H1 (cell line): ENCODE measurements around the gene HJURP. TPM values are rescaled to one million over a fixed set of nuclear protein-coding genes. Genes with fewer than 3 reads are reported as not detected.

Source experiments
- ASH2L ChIP-seq: fragments of 200-600, 300-600 bp; sonication (generic); IDR thresholded peaks from one replicate; pipeline ENCODE4 v1.7.1; 2017; ENCODE audit warnings: low read length
- BACH1 ChIP-seq: IDR thresholded peaks from 2 replicates; pipeline ENCODE4 v1.6.1; 2012; ENCODE audit warnings: low read length, improper control_type of control experiment
- BRCA1 ChIP-seq: IDR thresholded peaks from 2 replicates; pipeline ENCODE4 v1.6.1; 2012; ENCODE audit warnings: low read depth, low read length, improper control_type of control experiment
- CHD1 ChIP-seq: IDR thresholded peaks from 2 replicates; pipeline ENCODE4 v1.6.1; 2012; ENCODE audit warnings: low read depth, low read length, improper control_type of control experiment
- CHD2 ChIP-seq: IDR thresholded peaks from 2 replicates; pipeline ENCODE4 v1.6.1; 2012; ENCODE audit warnings: low read length, improper control_type of control experiment
- EP300 ChIP-seq, 2 experiments: IDR thresholded peaks; 1 replicate in 1 of 2; 2 replicates in 1 of 2; pipeline ENCODE4 v1.6.1; 2011 to 2012; ENCODE audit warnings: low read depth in 2 of 2, low read length in 2 of 2, mild to moderate bottlenecking in 2 of 2, borderline replicate concordance in 1 of 2, inconsistent platforms in 1 of 2, moderate library complexity in 1 of 2
- JUN ChIP-seq: IDR thresholded peaks from 2 replicates; pipeline ENCODE4 v1.6.1; 2011; ENCODE audit warnings: low read depth, mild to moderate bottlenecking, improper control_type of control experiment, low read length
- JUND ChIP-seq: IDR thresholded peaks from 2 replicates; pipeline ENCODE4 v1.6.1; 2011; ENCODE audit warnings: mild to moderate bottlenecking, improper control_type of control experiment, low read length
- KDM5A ChIP-seq: fragments of 200-600 bp; IDR thresholded peaks from 2 replicates; pipeline ENCODE4 v1.7.1; 2012; ENCODE audit warnings: mild to moderate bottlenecking, low read length, inconsistent platforms, mixed read lengths
- MAFK ChIP-seq: IDR thresholded peaks from 2 replicates; pipeline ENCODE4 v1.6.1; 2012; ENCODE audit warnings: low read depth, mild to moderate bottlenecking, improper control_type of control experiment, low read length
- NANOG ChIP-seq: IDR thresholded peaks from 2 replicates; pipeline ENCODE4 v1.6.1; 2011; ENCODE audit warnings: low read length, low read depth, mild to moderate bottlenecking, inconsistent platforms; ENCODE audit not compliant: insufficient read depth, poor library complexity, severe bottlenecking
- PHF8 ChIP-seq: fragments of 200-600 bp; sonication (generic); conservative IDR thresholded peaks from 2 replicates; pipeline ENCODE4 v1.7.1; 2012; ENCODE audit warnings: low read depth, mild to moderate bottlenecking, inconsistent platforms, low read length, moderate library complexity
- POLR2AphosphoS5 ChIP-seq: IDR thresholded peaks from 2 replicates; pipeline ENCODE4 v1.6.1; 2011; ENCODE audit warnings: low read depth, low read length
- POU5F1 ChIP-seq: IDR thresholded peaks from 2 replicates; pipeline ENCODE4 v1.6.1; 2011; ENCODE audit warnings: low read depth, mild to moderate bottlenecking, low read length, moderate library complexity
- RNF2 ChIP-seq: fragments of 200-900, 300-1000 bp; sonication (generic); IDR thresholded peaks from 2 replicates; pipeline ENCODE4 v1.7.1; 2016; ENCODE audit warnings: borderline replicate concordance, low read depth, mild to moderate bottlenecking, antibody characterized with exemption, low read length; ENCODE audit not compliant: poor library complexity, severe bottlenecking; ENCODE audit errors: missing control alignments
- RXRA ChIP-seq: IDR thresholded peaks from 2 replicates; pipeline ENCODE4 v1.6.1; 2011; ENCODE audit warnings: low read depth, mild to moderate bottlenecking, low read length, moderate library complexity; ENCODE audit not compliant: insufficient read depth
- SP2 ChIP-seq: IDR thresholded peaks from 2 replicates; pipeline ENCODE4 v1.6.1; 2012; ENCODE audit warnings: mild to moderate bottlenecking, low read length, inconsistent platforms
- SUZ12 ChIP-seq: fragments of 200-600 bp; sonication (generic); IDR thresholded peaks from 2 replicates; pipeline ENCODE4 v1.6.1; 2012; ENCODE audit warnings: mild to moderate bottlenecking, inconsistent platforms, low read length, moderate library complexity, mixed read lengths
- TCF12 ChIP-seq: IDR thresholded peaks from 2 replicates; pipeline ENCODE4 v1.6.1; 2011; ENCODE audit warnings: low read depth, mild to moderate bottlenecking, low read length
- TEAD4 ChIP-seq: IDR thresholded peaks from 2 replicates; pipeline ENCODE4 v1.6.1; 2012; ENCODE audit warnings: low read depth, low read length, inconsistent platforms, mixed read lengths
- ZNF274 ChIP-seq: IDR thresholded peaks from 2 replicates; pipeline ENCODE4 v1.7.0; 2012; ENCODE audit warnings: low read length, borderline replicate concordance; ENCODE audit errors: extremely low read depth
- polyA plus RNA-seq, 7 experiments: library from polyadenylated mRNA; depleted of rRNA in 3 of 7; stranded (reverse) in 5 of 7; unstranded in 2 of 7; fragments of >200 nt in 5 of 7; fragments of 200-250 nt in 2 of 7; gene quantifications; 1 replicate in 5 of 7; 2 replicates in 1 of 7; 4 replicates in 1 of 7; pipeline versions ENCODE4 v1.2.1 to v1.2.3, GENCODE V29; 2011 to 2013; ENCODE audit warnings: missing spikeins in 2 of 7, mixed read lengths in 2 of 7
- total RNA-seq: library from RNA; stranded (reverse); fragmentation: NEBNext Ultra II Directional; extraction: Animal tissue kit (Norgen Biotek cat#: 25700); gene quantifications from 2 replicates; pipeline ENCODE4 v1.2.1, GENCODE V29; 2021
- TF ChIP-seq, protein P1 (sequence below): IDR thresholded peaks from 2 replicates; pipeline ENCODE4 v1.6.1; 2012; ENCODE audit warnings: inconsistent platforms
- TF ChIP-seq, protein P2 (sequence below): IDR thresholded peaks from 2 replicates; pipeline ENCODE4 v1.6.1; 2012; ENCODE audit warnings: inconsistent platforms
- TF ChIP-seq, protein P3 (sequence below): IDR thresholded peaks from 2 replicates; pipeline ENCODE4 v1.6.1; 2011; ENCODE audit warnings: low read length, improper control_type of control experiment

Gene HJURP
- total and polyA plus RNA-seq, 2 of the 8 experiments (the other 6 are each of a cell fraction or from before 2014, with no cell fraction given): 49.3 to 60.5 TPM

DNA sequence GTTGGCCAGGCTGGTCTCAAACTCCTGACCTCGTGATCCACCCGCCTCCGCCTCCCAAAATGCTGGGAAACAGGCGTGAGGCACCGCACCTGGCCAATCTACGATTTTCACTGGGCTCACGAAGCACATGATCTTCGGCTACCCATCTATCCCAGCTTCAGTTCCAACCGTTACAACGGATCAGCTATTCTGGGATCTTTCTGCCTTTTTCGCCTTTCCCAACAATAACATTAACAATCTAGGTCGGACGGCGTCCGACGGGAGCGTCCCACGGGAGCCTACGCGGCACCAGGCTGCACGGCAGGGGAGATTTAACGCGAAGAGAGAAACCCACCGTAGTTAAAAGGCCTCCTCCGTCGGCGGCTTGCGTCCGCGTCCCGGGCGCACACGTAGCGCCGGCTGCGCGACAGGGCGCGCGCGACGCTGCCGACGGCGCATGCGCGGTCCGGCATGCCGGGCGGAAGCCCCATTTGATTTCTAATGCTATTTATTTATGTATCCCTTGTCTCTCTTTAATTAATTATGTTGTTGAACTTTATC lies 13.7 kb upstream of the HJURP start, which contains the start of gene MSL3B (continued):
- TF ChIP-seq, protein P1, sequence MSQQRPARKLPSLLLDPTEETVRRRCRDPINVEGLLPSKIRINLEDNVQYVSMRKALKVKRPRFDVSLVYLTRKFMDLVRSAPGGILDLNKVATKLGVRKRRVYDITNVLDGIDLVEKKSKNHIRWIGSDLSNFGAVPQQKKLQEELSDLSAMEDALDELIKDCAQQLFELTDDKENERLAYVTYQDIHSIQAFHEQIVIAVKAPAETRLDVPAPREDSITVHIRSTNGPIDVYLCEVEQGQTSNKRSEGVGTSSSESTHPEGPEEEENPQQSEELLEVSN: peak; percentile 75
- no peak for TF ChIP-seq ZNF274
- TF ChIP-seq, protein P2, sequence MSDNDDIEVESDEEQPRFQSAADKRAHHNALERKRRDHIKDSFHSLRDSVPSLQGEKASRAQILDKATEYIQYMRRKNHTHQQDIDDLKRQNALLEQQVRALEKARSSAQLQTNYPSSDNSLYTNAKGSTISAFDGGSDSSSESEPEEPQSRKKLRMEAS: no peak; the same call in none of the 2 replicates
- TF ChIP-seq RXRA: no peak
- TF ChIP-seq TEAD4: no peak
- no peak for TF ChIP-seq SUZ12
- no peak for TF ChIP-seq JUN
- no peak for TF ChIP-seq CHD2
- TF ChIP-seq BACH1: no peak
- TF ChIP-seq EP300 (IDR thresholded peaks at IDR 0.05; ENCODE audit: borderline replicate concordance in 1 of 2, low read depth in 2 of 2, low read length in 2 of 2): no peak
- TF ChIP-seq JUND: no peak
- TF ChIP-seq POLR2AphosphoS5: no peak
- TF ChIP-seq KDM5A: no peak
- TF ChIP-seq TCF12: no peak
- no peak for TF ChIP-seq CHD1
- no peak for TF ChIP-seq RNF2
- peak; percentile 57 for TF ChIP-seq PHF8
- no peak for TF ChIP-seq BRCA1
- no peak for TF ChIP-seq NANOG
- no peak for TF ChIP-seq MAFK
- peak; percentile 67 for TF ChIP-seq ASH2L
- no peak for TF ChIP-seq POU5F1
- TF ChIP-seq SP2: no peak
- TF ChIP-seq, protein P3, sequence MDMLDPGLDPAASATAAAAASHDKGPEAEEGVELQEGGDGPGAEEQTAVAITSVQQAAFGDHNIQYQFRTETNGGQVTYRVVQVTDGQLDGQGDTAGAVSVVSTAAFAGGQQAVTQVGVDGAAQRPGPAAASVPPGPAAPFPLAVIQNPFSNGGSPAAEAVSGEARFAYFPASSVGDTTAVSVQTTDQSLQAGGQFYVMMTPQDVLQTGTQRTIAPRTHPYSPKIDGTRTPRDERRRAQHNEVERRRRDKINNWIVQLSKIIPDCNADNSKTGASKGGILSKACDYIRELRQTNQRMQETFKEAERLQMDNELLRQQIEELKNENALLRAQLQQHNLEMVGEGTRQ: no peak
